ENCODE measurements around the gene PRKG1. TPM values are rescaled to one million over a fixed set of nuclear protein-coding genes. Genes with fewer than 3 reads are reported as not detected.
A peak's percentile ranks its signal among the peaks of the same experiment; 100 is the strongest.
"Not testable (repeated sequence)": the region's sequence is repeated elsewhere in the genome, so short reads cannot be mapped to it uniquely, and the experiment has no call there.

PRKG1 gene
- total RNA-seq, 1 experiment from 2014 or later, result 7.4 TPM

- H3K9me3 ChIP-seq (ENCODE audit: low read length), result no peaks in the 10 kb centered on the region
- no peak overlapping the region for H3K4me3 ChIP-seq (ENCODE audit: low read length)
- H3K9me2 ChIP-seq (replicated peaks; ENCODE audit: low read length), result no peaks in the 10 kb centered on the region
- no peak overlapping the region for H3K27ac ChIP-seq (ENCODE audit: low read length)
- ChIA-PET CTCF (no interaction called here), POLR2A (ENCODE audit: unreplicated experiment) (no interaction called here)
- ATAC-seq, result no peak
- no peaks in the 10 kb centered on the region for H3F3A ChIP-seq (ENCODE audit: low read length, unreplicated experiment)
- DNase-seq, result no peak
- H3K36me3 ChIP-seq (ENCODE audit: low read depth, low read length), result no peaks in the 10 kb centered on the region
- no peak overlapping the region for H2AFZ ChIP-seq (ENCODE audit: low read length)
- BruUV-seq (replicated peaks), result no TSS peak
- intact Hi-C loops (cut with micrococcal nuclease), result no loop called here
- no peaks in the 10 kb centered on the region for H3K27me3 ChIP-seq (ENCODE audit: low read length)
- H4K20me1 ChIP-seq (ENCODE audit: low read length), result no peaks in the 10 kb centered on the region
- no peak overlapping the region for H3K9ac ChIP-seq (ENCODE audit: low read length)
- TF ChIP-seq, protein P1, sequence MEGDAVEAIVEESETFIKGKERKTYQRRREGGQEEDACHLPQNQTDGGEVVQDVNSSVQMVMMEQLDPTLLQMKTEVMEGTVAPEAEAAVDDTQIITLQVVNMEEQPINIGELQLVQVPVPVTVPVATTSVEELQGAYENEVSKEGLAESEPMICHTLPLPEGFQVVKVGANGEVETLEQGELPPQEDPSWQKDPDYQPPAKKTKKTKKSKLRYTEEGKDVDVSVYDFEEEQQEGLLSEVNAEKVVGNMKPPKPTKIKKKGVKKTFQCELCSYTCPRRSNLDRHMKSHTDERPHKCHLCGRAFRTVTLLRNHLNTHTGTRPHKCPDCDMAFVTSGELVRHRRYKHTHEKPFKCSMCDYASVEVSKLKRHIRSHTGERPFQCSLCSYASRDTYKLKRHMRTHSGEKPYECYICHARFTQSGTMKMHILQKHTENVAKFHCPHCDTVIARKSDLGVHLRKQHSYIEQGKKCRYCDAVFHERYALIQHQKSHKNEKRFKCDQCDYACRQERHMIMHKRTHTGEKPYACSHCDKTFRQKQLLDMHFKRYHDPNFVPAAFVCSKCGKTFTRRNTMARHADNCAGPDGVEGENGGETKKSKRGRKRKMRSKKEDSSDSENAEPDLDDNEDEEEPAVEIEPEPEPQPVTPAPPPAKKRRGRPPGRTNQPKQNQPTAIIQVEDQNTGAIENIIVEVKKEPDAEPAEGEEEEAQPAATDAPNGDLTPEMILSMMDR (conservative IDR thresholded peaks at IDR 0.05; ENCODE audit: low read depth, low read length), result no peak
- TF ChIP-seq EZH2 (IDR thresholded peaks at IDR 0.05; ENCODE audit: low read length, unreplicated experiment), result no peak
- TF ChIP-seq EZH2phosphoT487 (IDR thresholded peaks at IDR 0.05; ENCODE audit: borderline replicate concordance, low read length), result no peak
- H3K4me2 ChIP-seq (ENCODE audit: low read length), result no peak overlapping the region
- H3K4me1 ChIP-seq (ENCODE audit: insufficient read depth, low read length), result peaks cover 39% of the 10 kb centered on the region
- H3K79me2 ChIP-seq (ENCODE audit: low read length), result no peaks in the 10 kb centered on the region
Observed at GRCh38 chr10:51687296-51687695, 613.0 kb downstream of the PRKG1 start.

DNA sequence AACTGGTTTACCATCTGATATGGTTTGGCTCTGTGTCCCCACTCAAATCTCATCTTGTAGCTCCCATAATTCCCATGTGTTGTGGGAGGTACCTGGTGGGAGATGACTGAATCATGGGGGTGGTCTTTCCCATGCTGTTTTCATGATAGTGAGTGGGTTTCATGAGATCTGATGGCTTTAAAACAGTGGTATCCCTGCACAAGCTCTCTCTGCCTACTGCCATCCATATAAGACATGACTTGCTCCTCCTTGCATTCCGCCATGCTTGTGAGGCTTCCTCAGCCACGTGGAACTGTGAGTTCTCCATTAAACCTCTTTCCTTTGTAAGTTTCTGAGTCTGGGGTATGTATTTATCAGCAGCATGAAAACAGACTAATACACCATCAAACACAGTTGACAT, 614.5 kb downstream of the PRKG1 start:
- H4K20me1 ChIP-seq (ENCODE audit: low read length); BruUV-seq (replicated peaks); H3K27ac ChIP-seq (ENCODE audit: low read length); intact Hi-C loops (cut with micrococcal nuclease); ATAC-seq; DNase-seq; H3K36me3 ChIP-seq (ENCODE audit: low read depth, low read length); H3K4me2 ChIP-seq (ENCODE audit: low read length); CTCF ChIA-PET; H3K27me3 ChIP-seq (ENCODE audit: low read length); H3K79me2 ChIP-seq (ENCODE audit: low read length); H3F3A ChIP-seq (ENCODE audit: low read length, unreplicated experiment); H3K9me2 ChIP-seq (replicated peaks; ENCODE audit: low read length); H3K9me3 ChIP-seq (ENCODE audit: low read length); POLR2A ChIA-PET (ENCODE audit: unreplicated experiment); H2AFZ ChIP-seq (ENCODE audit: low read length); H3K4me3 ChIP-seq (ENCODE audit: low read length); H3K9ac ChIP-seq (ENCODE audit: low read length): not testable (repeated sequence)
- H3K4me1 ChIP-seq (ENCODE audit: insufficient read depth, low read length), result peaks cover 24% of the 10 kb centered on the region

- Histone ChIP-seq H3K9ac (ENCODE audit: low read length) (no peak overlapping the region), H3K9me3 (ENCODE audit: low read length) (no peaks in the 10 kb centered on the region), H3K27me3 (ENCODE audit: low read length) (no peaks in the 10 kb centered on the region), H3K4me3 (ENCODE audit: low read length) (no peak overlapping the region), H4K20me1 (ENCODE audit: low read length) (no peaks in the 10 kb centered on the region), H3F3A (ENCODE audit: low read length, unreplicated experiment) (no peaks in the 10 kb centered on the region), H3K9me2 (replicated peaks; ENCODE audit: low read length) (no peaks in the 10 kb centered on the region), H3K4me2 (ENCODE audit: low read length) (no peak overlapping the region), H3K36me3 (ENCODE audit: low read depth, low read length) (no peaks in the 10 kb centered on the region), H3K79me2 (ENCODE audit: low read length) (no peaks in the 10 kb centered on the region), H3K4me1 (ENCODE audit: insufficient read depth, low read length) (peaks cover 22% of the 10 kb centered on the region), H3K27ac (ENCODE audit: low read length) (no peak overlapping the region), H2AFZ (ENCODE audit: low read length) (no peak overlapping the region)
- TF ChIP-seq EZH2 (IDR thresholded peaks at IDR 0.05; ENCODE audit: low read length, unreplicated experiment), result no peak
- TF ChIP-seq EZH2phosphoT487 (IDR thresholded peaks at IDR 0.05; ENCODE audit: borderline replicate concordance, low read length), result no peak
- ATAC-seq, result peak; percentile 50
- POLR2A ChIA-PET (ENCODE audit: unreplicated experiment), result no interaction called here
- CTCF ChIA-PET, result no interaction called here
- intact Hi-C loops (cut with micrococcal nuclease), result no loop called here
- peak; percentile 72 for DNase-seq
- BruUV-seq (replicated peaks), result no TSS peak
Observed at GRCh38 chr10:51689536-51689935, 615.2 kb downstream of the PRKG1 start.

- no peak overlapping the region for H3K27ac ChIP-seq (ENCODE audit: low read length)
- intact Hi-C loops (cut with micrococcal nuclease), result loop anchor here (5.0 to 10.0 kb wide), 2 partner anchors 266 to 629 kb away; no protein-coding TSS in a partner anchor
- no peaks in the 10 kb centered on the region for H3K9me2 ChIP-seq (replicated peaks; ENCODE audit: low read length)
- H3K4me2 ChIP-seq (ENCODE audit: low read length), result no peak overlapping the region
- H3F3A ChIP-seq (ENCODE audit: low read length, unreplicated experiment), result no peaks in the 10 kb centered on the region
- no peak for ATAC-seq
- TF ChIP-seq, protein P1 (conservative IDR thresholded peaks at IDR 0.05; ENCODE audit: low read depth, low read length), result no peak
- TF ChIP-seq EZH2phosphoT487 (IDR thresholded peaks at IDR 0.05; ENCODE audit: borderline replicate concordance, low read length) (no peak), EZH2 (IDR thresholded peaks at IDR 0.05; ENCODE audit: low read length, unreplicated experiment) (no peak)
- H3K9ac ChIP-seq (ENCODE audit: low read length), result no peak overlapping the region
- DNase-seq, result peak; percentile 34
- no peaks in the 10 kb centered on the region for H3K27me3 ChIP-seq (ENCODE audit: low read length)
- ChIA-PET CTCF (no interaction called here), POLR2A (ENCODE audit: unreplicated experiment) (interaction anchor here (0.7 kb wide), 2 partner anchors 394 to 852 kb away, joined by 6 to 14 read pairs; no protein-coding TSS in a partner anchor)
- peaks cover 11% of the 10 kb centered on the region for H3K4me1 ChIP-seq (ENCODE audit: insufficient read depth, low read length)
- H2AFZ ChIP-seq (ENCODE audit: low read length), result no peak overlapping the region
- H3K9me3 ChIP-seq (ENCODE audit: low read length), result no peaks in the 10 kb centered on the region
- no peak overlapping the region for H3K4me3 ChIP-seq (ENCODE audit: low read length)
- peaks cover 7% of the 10 kb centered on the region; the same call in 1 of the 2 replicates for H3K36me3 ChIP-seq (ENCODE audit: low read depth, low read length)
- 0 out of 2 replicates have a peak, but pooled peaks cover 4% of the 10 kb centered on the region for H4K20me1 ChIP-seq (ENCODE audit: low read length)
- BruUV-seq (replicated peaks), result no TSS peak
- peaks cover 8% of the 10 kb centered on the region for H3K79me2 ChIP-seq (ENCODE audit: low read length)
Observed at GRCh38 chr10:51691135-51691534, 616.8 kb downstream of the PRKG1 start.
